Uterus (tissue), 4 donors: ENCODE data around the gene FEN1. TPM values are rescaled to one million over a fixed set of nuclear protein-coding genes. Genes with fewer than 3 reads are reported as not detected.
A peak's percentile ranks its signal among the peaks of the same experiment; 100 is the strongest.

ENCODE experiments used
- DNase-seq, 2 donors: peaks; one replicate each; pipeline ENCODE4 v3.0.0-alpha.2; 2019 to 2020
- H3K27ac ChIP-seq, 2 donors: fragments of 200-600 bp; sonication (generic); 1 replicate in 1 of 2; 2 replicates in 1 of 2; pipeline ENCODE4 v1.5.1; 2016 to 2018
- H3K27me3 ChIP-seq, 2 donors: fragments of 200-600 bp; sonication (generic); one replicate each; pipeline ENCODE4 v1.5.1; 2018 to 2019; ENCODE audit warnings: control low read depth in 1 of 2
- H3K36me3 ChIP-seq, 2 donors: fragments of 200-600 bp; sonication (generic); one replicate each; pipeline ENCODE4 v1.5.1; 2019; ENCODE audit warnings: control low read depth in 1 of 2
- H3K4me1 ChIP-seq, 2 donors: fragments of 200-600 bp; sonication (generic); one replicate each; pipeline ENCODE4 v1.5.1; 2018 to 2019; ENCODE audit warnings: control low read depth in 1 of 2
- H3K4me3 ChIP-seq, 2 donors: fragments of 200-600 bp; sonication (generic); 1 replicate in 1 of 2; 2 replicates in 1 of 2; pipeline ENCODE4 v1.5.1; 2018 to 2019; ENCODE audit warnings: mild to moderate bottlenecking in 1 of 2
- H3K9me3 ChIP-seq, 2 donors: fragments of 200-600 bp; sonication (generic); one replicate each; pipeline ENCODE4 v1.5.1; 2019; ENCODE audit warnings: control low read depth in 1 of 2
- CTCF ChIP-seq, 4 experiments: fragments of 200-600 bp in 2 of 4; fragments of 450-650 bp in 2 of 4; sonication (generic) in 2 of 4; IDR thresholded peaks; one replicate each; pipeline ENCODE4 v1.5.1; 2016 to 2019; ENCODE audit warnings: antibody characterized with exemption in 4 of 4, mild to moderate bottlenecking in 2 of 4, moderate library complexity in 1 of 4
- POLR2A ChIP-seq, 2 donors: fragments of 450-650 bp; IDR thresholded peaks; one replicate each; pipeline ENCODE4 v1.6.1; 2016; ENCODE audit warnings: antibody characterized with exemption in 2 of 2, mild to moderate bottlenecking in 1 of 2, moderate library complexity in 1 of 2
- intact Hi-C: fragments of 100-400 bp; cut with DNase I; formaldehyde crosslinking; loops from one replicate; pipeline ENCODE4 v1.15.1; 2023; ENCODE audit warnings: low total_unique reads
- total RNA-seq, 4 donors: library from RNA; depleted of rRNA in 3 of 4; stranded (reverse); fragments of >200 nt in 3 of 4; gene quantifications; one replicate each; pipeline versions ENCODE4 v1.1.0 to v1.2.4, GENCODE V29; 2014 to 2023
- donor health status: DM: yes; HTN: yes; CAD: no.

FEN1 gene
- total RNA-seq, 4 donors from 2014 or later = 0.77 to 19.4 (median 6.8) TPM

- Histone ChIP-seq H3K4me3 (peak overlapping the region; percentile 52 to 67), H3K27ac (peak overlapping the region; percentile 83 to 87), H3K9me3 (no peaks in the 10 kb centered on the region), H3K27me3 (no peaks in the 10 kb centered on the region), H3K4me1 (peaks cover 11 to 16% of the 10 kb centered on the region in 2 donors), H3K36me3 (no peaks in the 10 kb centered on the region)
- peak; percentile 57 to 64 for DNase-seq
- no peak for TF ChIP-seq POLR2A (IDR thresholded peaks at IDR 0.05)
- peak; percentile 30 to 63 (median 37) for TF ChIP-seq CTCF (IDR thresholded peaks at IDR 0.05)
- intact Hi-C loops = no loop called here
Measured at GRCh38 chr11:61828629-61829407, 36.1 kb downstream of the FEN1 start.

DNA sequence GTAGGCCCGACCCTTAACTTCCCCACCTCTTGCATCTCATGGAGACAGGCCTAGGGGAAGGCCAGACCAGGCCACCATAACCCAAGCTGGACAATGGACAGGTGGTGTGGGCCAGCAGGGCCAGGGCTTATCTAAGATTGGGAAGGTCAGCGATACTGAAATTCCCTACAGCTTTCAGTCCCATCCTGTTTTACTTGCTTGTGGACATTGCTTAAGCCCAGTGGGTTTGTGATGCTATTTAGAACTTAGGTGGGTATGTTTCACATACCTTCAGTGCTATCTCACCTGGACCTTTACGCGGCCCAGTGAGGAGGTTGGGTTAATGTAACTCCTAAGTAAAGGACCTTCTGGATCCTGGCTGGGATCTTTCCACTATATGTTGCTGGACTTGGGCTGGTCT is 37.1 kb downstream of the FEN1 start:
- Histone ChIP-seq H3K27me3 (no peaks in the 10 kb centered on the region), H3K36me3 (no peaks in the 10 kb centered on the region), H3K27ac (peak overlapping the region; percentile 83 to 87), H3K4me3 (peak overlapping the region in 1 of 2 donors; percentile 67), H3K4me1 (peaks cover 11 to 22% of the 10 kb centered on the region in 2 donors), H3K9me3 (no peaks in the 10 kb centered on the region)
- DNase-seq = no peak
- intact Hi-C loops = no loop called here
- TF ChIP-seq POLR2A (IDR thresholded peaks at IDR 0.05) (no peak), CTCF (IDR thresholded peaks at IDR 0.05) (no peak)

GRCh38 chr11:61830237-61831105 is 37.8 kb downstream of the FEN1 start:
- H3K36me3 ChIP-seq = no peaks in the 10 kb centered on the region
- H3K27ac ChIP-seq = peak overlapping the region; percentile 83 to 87
- DNase-seq = peak; percentile 66 to 86
- H3K4me3 ChIP-seq = no peak overlapping the region
- no peak for TF ChIP-seq CTCF (IDR thresholded peaks at IDR 0.05)
- TF ChIP-seq POLR2A (IDR thresholded peaks at IDR 0.05) = no peak
- H3K27me3 ChIP-seq = no peaks in the 10 kb centered on the region
- H3K4me1 ChIP-seq = peaks cover 11 to 22% of the 10 kb centered on the region in 2 donors
- H3K9me3 ChIP-seq = no peaks in the 10 kb centered on the region
- intact Hi-C loops = no loop called here

- H3K4me3 ChIP-seq = no peak overlapping the region
- no peaks in the 10 kb centered on the region for H3K27me3 ChIP-seq
- no peaks in the 10 kb centered on the region for H3K36me3 ChIP-seq
- DNase-seq = no peak
- TF ChIP-seq CTCF (IDR thresholded peaks at IDR 0.05) (no peak), POLR2A (IDR thresholded peaks at IDR 0.05) (no peak)
- no peaks in the 10 kb centered on the region for H3K9me3 ChIP-seq
- peaks cover 11 to 22% of the 10 kb centered on the region in 2 donors for H3K4me1 ChIP-seq
- intact Hi-C loops = no loop called here
- H3K27ac ChIP-seq = peak overlapping the region; percentile 83 to 87
Measured at GRCh38 chr11:61832207-61832606, 39.5 kb downstream of the FEN1 start.

- intact Hi-C loops = no loop called here
- Histone ChIP-seq H3K4me1 (peaks cover 11 to 22% of the 10 kb centered on the region in 2 donors), H3K4me3 (no peak overlapping the region), H3K36me3 (no peaks in the 10 kb centered on the region), H3K27me3 (no peaks in the 10 kb centered on the region), H3K9me3 (no peaks in the 10 kb centered on the region), H3K27ac (peak overlapping the region; percentile 83 to 87)
- DNase-seq = no peak
- TF ChIP-seq POLR2A (IDR thresholded peaks at IDR 0.05) (no peak), CTCF (IDR thresholded peaks at IDR 0.05) (no peak)
Measured at GRCh38 chr11:61832754-61833153, 40.0 kb downstream of the FEN1 start.
